Activated CD8-positive, alpha-beta memory T cell treated with anti-CD3 and anti-CD28 coated beads, Interleukin-2, amount 50 U/mL, for 48 hours (primary cell): Measurements from ENCODE around the gene MAP7D3.
"Not testable (repeated sequence)": the region's sequence is repeated elsewhere in the genome, so short reads cannot be mapped to it uniquely, and the experiment has no call there.

Source experiments
- DNase-seq: peaks from one replicate; pipeline ENCODE4 v3.0.0-alpha.2; 2020

MAP7D3 gene, protein sequence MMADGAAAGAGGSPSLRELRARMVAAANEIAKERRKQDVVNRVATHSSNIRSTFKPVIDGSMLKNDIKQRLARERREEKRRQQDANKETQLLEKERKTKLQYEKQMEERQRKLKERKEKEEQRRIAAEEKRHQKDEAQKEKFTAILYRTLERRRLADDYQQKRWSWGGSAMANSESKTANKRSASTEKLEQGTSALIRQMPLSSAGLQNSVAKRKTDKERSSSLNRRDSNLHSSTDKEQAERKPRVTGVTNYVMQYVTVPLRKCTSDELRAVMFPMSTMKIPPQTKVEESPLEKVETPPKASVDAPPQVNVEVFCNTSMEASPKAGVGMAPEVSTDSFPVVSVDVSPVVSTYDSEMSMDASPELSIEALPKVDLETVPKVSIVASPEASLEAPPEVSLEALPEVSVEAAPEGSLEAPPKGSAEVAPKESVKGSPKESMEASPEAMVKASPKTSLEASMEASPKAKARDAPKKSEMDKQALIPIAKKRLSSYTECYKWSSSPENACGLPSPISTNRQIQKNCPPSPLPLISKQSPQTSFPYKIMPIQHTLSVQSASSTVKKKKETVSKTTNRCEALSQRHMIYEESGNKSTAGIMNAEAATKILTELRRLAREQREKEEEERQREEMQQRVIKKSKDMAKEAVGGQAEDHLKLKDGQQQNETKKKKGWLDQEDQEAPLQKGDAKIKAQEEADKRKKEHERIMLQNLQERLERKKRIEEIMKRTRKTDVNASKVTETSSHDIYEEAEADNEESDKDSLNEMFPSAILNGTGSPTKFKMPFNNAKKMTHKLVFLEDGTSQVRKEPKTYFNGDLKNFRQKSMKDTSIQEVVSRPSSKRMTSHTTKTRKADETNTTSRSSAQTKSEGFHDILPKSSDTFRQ

DNA sequence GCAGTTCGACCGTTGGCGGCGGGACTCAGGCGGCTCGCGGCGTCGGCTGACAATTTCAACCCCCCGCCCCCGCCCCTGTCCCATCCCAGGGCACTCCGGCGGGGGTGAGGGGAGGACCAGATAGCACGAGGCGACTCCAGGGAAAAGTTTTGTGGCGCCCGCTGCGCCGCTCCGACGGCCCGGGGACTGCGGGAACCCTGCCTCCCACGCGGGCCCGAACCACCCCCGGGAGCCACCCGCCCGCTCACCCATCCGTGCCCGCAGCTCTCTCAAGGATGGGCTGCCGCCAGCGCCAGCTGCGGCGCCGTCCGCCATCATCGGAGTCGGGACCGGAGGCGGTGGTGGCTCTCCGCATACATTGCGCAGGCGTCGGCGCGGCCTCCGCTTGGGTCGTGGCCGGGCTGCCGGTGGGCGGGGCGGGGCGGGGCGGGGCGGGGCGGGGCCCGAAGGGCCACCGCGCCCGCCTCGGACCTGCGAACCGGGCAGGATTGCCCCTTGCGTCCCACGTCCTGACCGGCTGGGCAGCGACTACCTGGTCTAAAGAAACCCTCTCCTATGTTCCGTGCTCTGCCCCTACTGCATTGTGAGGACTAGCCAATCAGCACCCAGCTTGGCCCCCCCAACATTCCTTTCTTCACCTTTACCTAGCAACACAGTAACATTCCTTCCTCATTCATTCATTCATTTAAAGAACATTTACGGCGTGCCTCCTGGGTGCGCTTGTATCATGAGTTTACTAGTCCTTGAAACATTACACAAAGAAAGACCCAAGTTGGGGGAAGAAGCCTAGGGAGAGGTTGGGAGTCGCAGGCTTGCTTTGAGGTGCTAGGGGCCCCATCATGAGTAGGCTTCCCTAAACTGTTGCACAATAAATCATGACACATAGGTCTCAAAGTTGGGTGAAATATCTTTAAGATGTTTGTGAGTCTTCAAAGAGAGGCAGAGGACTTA, at the start of gene MAP7D3:
Gene MAP7D3, minus strand, starts transcription at position 360 of the 951 bp plus-strand sequence. Its CDS starts 42 bp downstream, at position 318.
- peak; percentile 70 for DNase-seq

DNA sequence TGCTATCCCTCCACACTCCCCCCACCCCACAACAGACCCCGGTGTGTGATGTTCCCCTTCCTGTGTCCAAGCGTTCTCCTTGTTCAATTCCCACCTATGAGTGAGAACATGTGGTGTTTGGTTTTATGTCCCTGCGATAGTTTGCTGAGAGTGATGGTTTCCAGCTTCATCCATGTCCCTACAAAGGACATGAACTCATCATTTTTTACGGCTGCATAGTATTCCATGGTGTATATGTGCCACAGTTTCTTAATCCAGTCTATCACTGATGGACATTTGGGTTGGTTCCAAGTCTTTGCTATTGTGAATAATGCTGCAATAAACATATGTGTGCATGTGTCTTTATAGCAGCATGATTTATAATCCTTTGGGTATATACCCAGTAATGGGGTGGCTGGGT, 49.5 kb upstream of the MAP7D3 start, which contains the start of gene ADGRG4:
Gene ADGRG4, plus strand, starts transcription at position 243 of the 400 bp plus-strand sequence. CDS start 7,815 bp downstream, outside the sequence.
- not testable (repeated sequence) for DNase-seq

DNA sequence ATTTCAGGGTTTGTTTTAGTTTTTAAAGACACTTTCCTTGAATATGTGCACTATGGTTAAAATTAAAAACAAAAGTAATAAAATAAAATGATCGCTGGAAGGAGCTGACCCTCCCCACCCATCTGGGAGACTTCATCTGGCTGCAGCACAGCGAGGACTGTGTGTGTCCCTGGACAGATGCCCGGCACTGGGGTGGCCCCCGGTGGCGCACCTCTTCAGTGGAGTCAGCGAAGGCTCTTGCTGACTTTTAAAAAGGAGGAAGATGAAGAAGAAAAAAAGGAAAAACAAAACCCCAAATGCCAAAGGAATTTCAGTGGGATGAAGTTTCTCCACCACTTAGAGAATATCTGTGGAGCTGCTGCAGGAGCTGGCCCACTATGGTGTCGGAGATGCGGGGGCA, 44.2 kb upstream of the MAP7D3 start:
- DNase-seq, result no peak

DNA sequence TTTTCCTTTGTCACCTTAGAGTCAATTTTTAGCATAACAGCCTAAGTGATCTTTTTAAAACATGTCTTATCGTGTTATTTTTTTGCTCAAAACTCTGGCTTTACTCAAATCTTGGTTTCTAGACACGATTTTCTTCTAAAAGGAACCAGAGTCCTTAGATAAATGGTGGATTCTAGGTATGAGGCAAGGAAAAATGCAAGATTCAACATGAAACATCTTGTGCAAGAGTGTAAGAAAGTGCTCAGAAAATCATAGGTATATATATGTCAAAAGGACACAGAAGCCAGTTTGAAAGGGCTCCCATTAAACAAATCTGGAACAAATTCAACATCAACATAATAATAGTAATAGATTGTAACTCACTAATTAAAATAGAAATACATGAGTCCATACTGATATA, 41.5 kb upstream of the MAP7D3 start:
- DNase-seq, result no peak

DNA sequence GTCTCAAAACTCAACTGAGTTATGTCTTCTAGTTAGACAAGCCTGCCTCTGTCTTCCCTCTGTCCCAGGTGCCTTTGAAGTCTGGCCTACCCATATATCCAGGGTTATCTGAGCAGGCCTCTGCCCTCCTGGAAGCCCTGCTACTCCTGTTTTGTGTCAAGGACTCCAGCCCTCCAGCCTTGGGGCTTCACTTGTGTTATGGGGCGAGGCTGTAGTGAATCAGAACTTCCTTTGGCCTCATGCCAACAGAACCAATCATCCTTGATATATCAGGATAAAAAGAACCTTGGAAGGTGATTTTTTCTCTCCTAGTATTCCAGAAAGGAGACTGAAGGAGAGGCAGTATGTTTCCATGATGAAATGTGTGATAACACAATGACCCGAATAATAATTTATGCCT, 40.6 kb upstream of the MAP7D3 start:
- no peak for DNase-seq

DNA sequence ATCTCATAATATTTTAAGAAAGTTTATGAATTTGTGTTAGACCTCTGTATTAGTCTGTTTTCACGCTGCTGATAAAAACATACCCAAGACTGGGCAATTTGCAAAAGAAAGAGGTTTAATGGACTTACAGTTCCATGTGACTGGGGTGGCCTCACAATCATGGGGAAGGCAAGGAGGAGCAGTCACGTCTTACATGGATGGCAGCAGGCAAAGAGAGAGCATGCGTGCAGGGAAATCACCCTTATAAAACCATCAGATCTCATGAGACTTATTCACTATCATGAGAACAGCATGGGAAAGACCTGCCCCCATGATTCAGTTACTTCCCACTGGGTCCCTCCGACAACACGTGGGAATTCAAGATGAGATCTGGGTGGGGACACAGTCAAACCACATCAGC, 35.2 kb upstream of the MAP7D3 start:
- not testable (repeated sequence) for DNase-seq

DNA sequence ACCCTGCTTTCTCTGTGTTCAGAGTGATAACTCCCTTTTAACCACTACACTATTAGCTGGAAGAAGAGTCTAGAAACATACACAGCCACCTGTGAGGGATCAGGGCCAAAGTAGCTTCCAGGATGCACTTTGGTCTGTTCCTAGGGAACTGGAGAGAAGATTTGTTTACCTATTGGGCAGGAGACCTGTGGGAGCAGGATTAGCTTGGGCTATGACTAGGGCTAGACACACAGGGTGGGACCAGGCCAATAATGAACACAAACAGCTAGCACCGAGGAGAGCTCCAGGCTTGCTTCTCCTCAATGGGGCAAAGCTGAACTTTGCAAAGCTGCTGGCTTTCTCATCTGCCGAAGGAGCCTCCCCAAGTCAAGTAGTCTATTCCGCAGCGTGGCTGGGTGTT, 24.4 kb upstream of the MAP7D3 start:
- no peak for DNase-seq

DNA sequence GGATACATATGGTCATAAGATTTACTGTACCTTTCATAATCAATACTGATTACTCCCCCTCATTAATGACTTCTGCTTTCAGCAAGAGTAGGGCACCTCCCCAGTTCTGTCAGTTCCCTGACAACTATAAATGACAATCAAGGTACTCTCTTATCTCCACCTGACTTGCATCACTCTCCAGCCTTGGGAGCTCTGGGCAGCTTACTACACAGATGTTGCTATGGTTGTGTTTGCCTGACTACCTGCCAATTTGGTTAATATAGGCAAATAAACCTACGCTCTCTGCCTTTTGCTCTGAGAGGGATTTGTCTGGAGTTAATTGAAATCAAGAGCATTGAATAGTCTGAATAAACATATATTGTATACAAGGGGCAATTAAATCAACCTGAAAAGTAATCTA, 22.8 kb upstream of the MAP7D3 start:
- DNase-seq, result no peak

DNA sequence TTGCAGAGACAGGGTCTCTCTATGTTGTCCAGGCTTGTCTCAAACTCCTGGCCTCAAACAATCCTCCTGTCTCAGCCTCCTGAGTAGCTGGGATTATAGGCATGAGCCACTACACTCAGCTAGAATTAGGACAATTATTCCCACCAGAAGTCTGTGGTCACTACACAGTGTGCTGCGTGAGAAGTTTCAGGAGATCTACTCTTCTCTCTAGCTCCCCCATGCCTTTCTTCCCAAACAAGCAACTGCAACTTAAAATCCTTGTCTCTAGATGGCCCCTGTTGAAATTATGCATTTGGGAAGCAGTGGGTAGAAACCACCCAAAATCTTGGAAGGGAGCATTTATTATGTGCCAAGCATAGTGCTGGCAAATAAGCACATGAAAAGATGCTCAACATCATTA, 21.1 kb upstream of the MAP7D3 start:
- no peak for DNase-seq

DNA sequence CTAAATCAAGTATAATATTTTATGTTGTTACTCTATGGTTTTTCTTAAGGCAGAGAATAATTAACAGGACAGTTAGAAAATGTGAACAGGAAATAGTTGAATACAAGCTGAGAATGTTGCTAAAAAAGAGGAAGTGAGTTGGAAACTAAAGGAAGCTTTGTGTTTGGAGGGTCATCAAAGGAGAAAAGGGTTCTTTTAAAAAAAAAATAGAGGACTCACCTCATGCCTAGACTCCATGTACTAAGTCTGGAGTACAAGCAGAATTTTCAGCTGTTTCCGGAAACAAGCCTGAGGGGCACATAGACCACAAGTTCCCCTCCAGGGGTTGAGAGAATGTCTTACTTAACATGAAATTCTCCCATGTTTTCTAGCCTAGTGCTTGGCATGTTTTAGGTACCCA, 20.1 kb upstream of the MAP7D3 start:
- DNase-seq, result no peak

DNA sequence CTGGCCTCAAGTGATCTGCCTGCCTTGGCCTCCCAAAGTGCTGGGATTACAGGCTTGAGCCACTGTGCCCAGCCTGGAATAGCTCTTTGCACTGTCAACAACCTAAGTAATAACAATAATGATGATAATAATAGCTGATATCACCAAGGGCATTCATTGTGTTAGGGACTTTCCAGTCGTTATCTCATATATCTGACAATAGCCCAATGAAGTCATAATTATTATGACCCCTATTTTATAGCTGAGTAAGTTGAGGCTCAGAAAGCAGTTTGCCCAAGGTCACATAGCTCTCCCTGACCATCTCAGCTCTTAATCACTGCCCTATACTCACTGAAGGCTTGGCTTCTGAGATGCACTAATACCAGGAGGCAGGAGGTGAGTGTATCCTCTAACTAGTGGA, 18.7 kb upstream of the MAP7D3 start:
- no peak for DNase-seq

DNA sequence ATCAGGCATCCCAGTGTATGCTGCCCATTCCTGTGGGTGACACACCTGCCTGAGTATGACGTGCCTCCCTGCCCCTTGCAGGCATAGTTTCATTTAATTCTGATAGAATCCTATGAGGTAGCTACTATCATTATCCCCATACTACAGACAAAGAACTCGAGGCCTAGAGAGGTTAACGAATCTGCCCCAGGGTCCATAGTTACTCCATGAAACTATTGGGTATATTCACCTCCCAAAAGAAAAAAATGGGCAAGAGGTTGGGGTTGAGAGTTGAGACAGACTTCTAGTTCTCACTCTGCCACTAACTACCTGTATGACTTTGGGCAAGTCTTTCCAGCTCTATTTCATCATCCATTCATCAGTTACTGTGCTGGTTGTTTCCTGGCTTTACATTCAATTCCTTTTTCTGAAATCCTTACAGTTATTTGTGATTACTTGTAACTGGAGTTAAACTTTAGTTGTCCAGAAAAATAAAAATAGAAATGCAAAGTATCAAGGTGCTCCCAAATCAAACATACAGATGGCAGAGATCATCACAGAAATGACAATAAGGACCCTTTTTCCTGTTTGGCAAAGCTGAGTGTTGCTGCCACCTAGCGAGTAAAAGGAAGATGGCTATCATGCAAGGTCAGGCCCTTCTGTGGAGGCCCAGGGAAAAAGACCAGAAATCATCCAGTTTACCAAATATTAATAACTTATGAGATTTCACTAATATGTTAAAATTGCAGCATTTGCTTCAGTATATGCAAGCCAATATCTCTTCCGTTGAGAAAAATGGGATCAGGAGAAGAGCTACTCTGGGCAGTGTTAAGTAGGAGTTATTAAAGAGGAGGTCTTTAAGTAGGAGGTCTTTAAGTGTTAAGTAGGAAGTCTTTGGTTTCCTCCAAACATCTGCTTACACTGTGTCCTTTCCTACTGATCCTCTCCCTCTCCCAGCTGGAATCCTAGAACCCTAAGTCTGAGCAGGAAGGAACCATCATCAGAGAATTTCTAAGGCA, 17.1 kb upstream of the MAP7D3 start:
- DNase-seq, result no peak

DNA sequence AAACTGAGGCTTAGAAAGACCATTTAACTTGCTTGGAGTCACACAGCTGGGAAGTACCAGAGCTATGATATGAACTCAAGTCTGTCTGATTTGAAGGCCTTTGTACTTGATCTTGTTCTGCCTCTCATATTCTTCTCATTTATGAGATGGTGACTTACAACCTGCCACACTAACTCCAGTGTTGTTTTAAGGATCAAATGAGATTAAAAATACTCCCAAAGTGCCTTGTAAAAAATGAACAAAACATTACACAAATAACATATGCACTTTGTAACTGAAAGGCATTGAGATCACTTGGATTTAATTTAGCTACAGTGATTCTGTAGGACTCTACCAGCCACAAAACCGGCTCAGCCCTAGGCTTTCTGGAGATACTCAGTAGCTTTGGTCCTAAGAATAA, 15.6 kb upstream of the MAP7D3 start:
- no peak for DNase-seq

DNA sequence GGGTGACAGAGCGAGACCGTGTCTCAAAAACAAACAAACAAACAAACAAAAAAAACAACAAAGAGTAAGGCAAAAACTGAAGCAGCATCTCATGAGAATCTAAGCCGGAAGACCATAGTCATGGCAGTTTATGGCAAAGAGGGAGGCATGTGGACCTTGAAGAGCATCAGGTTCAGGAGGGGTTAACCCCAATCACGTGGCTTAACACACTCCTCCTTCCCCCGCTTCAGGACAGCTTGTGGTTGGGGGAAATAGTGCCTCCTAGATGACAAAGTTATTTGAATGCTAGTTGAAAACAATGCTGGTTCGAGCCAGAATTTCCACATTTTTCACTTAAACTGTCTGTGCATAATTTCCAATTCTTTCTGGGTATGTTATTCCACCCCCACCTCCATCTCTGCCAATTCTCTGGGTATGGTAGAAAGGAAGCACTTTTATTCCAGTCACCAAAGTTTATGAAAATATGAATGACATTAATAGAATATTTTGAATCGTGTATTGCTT, 11.7 kb upstream of the MAP7D3 start:
- no peak for DNase-seq

DNA sequence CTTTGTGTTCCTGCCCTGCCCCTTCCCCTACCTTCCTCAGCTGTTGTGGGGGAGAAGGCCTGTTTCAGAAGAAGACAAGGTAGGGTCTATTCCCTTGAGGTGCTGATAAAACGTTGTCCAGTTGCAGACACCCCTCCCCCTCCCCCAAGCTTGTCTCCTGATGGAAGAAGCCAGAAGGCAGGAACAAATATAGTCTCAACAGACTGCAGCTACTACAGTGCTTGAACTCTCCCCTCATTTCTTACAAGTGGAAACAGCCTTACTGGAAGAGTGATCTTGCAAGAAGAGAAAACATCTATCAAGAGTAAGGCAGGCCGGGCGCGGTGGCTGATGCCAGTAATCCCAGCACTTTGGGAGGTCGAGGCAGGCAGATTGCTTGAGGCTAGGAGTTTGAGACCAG, 11.0 kb upstream of the MAP7D3 start:
- no peak for DNase-seq

DNA sequence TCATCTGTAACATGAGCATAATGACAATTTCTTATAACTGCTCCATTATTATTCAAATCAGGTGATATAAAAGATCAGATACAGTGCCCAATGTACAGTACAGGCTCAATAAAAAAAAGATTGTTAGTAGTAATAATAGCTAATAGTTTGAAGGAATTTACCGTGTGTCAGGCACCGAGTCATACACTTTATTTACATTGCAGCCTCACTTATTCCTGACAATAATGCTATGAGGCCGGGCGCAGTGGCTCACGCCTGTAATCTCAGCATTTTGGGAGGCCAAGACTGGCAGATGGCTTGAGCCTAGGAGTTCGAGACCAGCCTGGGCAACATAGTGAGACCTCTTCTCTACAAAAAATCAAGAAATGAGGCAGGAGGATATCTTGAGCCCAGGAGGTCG, 10.1 kb upstream of the MAP7D3 start:
- no peak for DNase-seq

DNA sequence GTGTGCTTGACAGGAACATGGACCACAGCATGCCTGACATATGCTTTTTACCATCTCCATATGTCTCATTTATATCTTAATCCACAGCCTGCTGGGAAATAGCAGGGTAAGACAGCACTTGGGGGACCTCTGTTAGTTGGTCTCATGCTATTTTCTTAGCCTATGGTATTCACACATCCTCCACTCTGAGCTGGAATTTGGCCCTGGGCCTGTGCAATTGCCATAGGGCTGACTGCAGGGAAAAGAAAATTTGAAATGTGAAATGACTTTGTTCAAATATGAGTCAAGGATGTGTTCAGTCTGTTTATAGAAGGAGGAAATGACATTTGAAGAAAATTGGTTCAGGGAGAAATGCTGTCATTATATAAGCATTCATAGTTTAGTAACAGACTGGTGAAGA, 9.6 kb upstream of the MAP7D3 start:
- no peak for DNase-seq

DNA sequence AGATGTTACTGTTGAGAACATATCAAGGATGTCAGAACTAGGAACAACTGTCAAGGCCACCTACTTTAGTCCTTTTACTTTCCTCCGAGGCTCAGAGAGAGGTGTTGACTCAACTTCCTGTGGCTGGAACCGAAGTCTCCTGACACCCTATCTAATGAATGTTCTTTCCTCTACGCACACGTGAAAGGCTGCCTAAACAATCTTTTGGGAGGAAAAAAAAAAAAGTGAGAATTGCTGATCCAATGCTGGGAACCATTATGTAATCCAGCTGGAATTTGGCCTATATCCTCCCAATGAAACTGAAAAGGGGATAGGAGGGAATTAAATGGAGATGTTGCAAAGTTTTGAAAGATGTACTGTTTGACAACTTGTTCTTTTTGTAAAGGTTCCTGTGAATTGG, 8.3 kb upstream of the MAP7D3 start:
- no peak for DNase-seq

DNA sequence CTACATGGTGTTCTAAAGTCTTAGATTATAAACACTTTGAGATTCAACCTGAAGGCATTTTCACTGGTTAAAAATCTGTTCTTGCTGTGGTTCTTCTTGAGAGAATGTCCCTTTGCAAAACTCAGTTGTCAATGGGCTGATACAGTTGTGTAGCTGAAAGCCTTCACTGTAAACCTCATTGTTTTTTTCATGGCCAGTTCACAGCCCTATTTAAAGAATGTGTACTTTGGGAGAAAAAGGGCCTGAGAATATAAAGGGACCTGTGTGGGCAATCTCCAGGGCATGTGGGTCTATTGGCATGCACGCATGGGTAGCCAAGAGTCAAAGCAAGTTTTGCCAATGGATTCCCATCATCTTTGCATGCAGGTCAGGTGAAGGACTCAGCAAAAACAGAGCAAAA, 7.8 kb upstream of the MAP7D3 start:
- no peak for DNase-seq

DNA sequence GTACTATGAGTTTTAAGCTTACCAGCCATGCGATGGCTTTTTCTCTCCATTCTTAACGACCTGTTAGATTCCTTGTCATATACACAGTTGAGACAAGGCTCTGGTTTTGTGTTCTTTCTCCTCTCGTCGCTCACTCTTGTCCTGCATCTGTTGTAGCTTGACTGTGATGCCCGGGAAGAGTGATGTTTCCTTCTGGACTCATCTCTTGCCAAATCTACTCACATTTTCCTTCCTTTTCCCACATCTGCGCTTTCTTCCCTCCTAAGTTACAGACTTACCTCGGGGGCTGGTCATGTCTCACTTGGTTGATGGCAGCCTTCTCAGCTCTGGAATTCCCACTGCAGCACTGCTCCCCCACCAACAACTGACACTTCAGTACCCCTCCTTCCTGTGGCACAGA, 4.8 kb upstream of the MAP7D3 start:
- no peak for DNase-seq

DNA sequence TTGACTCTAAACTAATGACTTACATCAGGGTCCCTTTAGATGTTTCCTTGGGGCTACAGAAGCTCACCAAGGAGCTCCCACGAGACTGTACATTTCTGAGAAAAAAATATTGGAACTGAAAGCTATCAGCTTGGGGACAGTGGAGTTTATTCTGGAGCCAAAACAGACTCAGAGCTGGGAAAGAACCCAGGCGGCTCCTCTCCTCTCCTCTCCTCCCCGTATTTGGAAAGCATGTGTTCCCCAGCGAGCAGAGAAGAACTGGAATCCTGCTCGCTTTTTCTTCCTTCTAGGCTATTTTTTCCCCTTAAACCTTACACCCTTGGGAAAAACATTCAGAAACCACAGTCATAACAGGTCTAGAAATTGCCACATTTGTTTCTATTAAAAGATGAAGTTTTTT, 4.3 kb upstream of the MAP7D3 start:
- no peak for DNase-seq
